Kidney glomerular epithelial cell (primary cell): ENCODE results near the gene CDK14.

Source experiments
- DNase-seq: peaks from one replicate; lab custom pipeline; 2025; lab: John Stamatoyannopoulos, UW

Gene CDK14

DNA sequence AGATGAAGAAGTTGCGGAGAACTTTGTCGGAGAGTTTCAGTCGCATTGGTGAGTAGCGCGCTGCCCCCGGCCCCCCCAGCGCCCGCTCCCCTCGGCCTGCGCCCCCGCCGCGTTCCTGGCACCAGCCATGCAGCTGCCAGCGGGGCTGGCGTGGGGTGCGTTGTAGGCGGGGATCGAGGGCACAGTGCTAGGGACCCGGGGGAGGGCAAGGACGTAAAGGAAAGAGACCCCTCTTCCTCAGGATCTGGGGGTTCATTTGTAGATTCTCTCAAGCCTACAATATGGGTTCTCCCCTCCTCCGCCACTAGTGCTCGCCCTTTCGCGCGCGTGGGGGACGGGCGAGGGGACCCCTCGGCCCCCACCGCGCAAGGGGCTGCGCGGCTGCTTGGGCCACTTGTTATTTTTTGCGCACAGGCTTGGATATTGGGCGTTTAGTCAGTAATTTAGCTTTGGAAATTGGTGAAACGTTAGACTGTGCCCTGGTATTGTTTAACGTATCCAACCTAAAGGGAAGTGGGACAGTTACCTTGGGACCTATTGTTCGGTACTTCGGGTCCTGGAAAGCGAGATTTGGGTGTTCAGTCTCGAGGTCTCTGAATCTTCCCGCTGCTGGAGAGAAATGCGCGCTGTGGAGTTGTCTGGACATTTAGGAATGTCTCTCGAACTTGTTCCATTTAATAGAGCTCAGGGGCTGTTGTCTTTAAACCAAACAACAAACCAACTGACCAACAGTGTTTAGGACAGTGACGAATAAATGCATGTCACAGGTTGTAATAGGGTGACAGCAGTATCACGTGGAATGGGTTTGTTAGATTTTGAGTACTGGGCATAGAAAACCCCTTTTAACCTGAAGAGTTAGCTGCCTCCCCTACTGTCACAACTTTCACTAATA, 796 bp downstream of the CDK14 start:
- DNase-seq = peak; percentile 46

DNA sequence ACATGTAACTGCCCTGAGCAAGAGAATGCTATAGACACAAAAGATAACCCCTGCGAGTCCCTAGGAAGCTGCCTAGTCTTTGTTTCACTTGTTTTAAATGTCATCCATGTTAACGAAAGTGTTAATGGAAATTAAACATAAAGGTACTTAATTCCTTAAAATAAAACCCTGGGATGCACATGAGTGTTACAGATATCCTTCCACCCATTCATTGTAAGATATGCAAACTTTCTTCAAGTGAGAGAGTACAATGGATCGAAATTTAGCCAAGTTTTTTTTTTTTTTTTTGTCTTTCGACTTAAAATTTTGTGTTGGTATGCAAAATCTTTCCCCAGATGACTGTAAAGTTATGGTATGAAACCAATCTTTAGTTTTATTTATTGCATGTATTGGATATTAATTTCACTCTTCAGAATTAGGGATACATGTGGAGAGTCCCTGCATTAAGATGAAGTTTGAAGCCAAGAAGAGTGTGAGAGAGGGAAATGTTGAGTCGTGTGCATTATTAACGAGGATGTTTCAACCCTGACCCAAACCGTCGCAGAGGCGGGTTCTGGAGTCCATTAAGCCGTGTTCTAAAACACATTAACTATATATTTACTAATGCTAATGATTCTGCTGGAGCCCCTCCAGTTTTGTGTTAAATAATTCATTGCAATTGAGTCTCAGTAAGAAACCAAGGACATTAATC, 1.6 kb downstream of the CDK14 start:
- DNase-seq = peak; percentile 18

DNA sequence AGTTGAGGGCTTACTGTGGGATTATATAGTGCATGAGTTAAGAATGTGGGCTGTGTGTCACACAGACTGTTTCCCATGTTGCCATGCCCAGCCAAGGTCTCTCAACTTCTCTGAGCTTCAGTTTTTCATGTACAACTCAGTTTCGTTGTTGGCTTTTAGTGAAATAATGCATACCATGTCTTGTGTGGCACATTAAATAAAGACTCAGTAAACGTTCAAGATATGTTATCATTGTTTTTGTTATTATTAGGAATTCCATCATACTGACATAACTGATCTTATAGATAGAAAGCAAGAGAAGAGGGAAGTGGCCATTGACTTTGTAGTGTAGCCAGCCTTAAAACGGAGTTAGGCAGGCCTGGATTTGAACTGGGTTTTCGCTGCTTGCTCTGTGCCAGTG, 2.9 kb downstream of the CDK14 start:
- no peak for DNase-seq

DNA sequence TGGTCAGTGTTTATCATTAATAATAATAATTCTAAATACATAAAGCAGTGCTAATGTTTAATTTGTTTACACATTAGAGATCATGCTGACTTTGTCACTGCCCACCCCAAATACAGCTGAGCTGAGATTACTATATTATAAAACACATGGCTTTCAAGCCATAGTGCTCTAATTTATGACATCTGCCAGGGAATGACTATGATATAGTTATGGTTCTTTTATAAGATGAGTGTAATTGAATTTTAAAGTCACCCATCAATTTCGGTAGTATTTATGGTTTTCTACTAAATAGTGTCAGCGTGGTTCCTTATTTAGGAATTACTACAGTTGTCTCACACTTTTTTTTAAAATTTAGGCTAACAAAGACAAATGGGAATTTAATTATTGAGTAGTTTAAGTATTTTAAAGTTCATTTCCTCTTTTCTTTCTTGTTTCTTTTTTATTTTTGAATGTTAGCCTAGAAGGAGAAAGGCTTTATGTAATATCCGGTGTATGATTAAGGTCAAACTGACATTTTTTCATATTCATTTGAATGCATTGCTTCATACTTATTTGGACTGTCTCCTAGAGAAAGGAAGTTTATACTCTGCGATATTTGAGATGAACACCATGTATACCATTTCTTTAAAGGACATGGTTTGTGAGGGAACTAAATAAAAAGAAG, 3.9 kb downstream of the CDK14 start:
- DNase-seq = no peak

DNA sequence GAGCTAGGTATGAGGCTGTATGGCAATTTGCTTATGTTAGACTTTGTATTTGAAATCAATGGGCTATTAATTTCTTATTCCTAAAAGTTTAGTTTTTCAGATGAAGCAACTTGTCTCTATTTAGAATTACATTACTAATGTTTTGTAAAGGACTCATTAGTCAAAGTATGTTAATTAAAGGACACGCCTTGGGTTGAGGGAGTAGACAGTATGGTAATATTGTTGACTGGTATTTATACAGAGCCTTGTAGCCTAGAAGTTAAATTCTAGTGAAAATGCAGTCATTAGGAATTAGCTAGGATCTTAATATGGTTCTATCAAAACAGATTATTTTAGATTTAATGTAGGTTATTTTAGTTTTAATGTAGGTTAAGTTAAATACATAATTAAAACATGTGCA, 6.2 kb downstream of the CDK14 start:
- DNase-seq = no peak

DNA sequence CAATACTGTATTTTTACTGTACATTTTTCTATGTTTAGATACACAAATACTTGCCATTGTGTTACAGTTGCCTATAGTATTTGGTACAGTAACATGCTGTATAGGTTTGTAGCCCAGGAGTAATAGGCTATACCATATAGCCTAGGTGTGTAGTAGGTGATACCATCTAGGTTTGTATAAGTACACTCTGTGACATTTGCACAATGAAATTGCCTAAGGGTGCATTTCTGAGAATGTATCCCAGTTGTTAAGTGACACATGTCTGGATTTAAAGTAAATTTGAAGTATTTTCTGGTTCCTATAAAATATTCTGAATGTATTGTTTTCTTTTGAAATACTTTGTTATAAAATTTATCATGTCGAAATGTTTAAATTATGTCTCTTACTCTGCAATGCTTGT, 7.2 kb downstream of the CDK14 start:
- DNase-seq = no peak

DNA sequence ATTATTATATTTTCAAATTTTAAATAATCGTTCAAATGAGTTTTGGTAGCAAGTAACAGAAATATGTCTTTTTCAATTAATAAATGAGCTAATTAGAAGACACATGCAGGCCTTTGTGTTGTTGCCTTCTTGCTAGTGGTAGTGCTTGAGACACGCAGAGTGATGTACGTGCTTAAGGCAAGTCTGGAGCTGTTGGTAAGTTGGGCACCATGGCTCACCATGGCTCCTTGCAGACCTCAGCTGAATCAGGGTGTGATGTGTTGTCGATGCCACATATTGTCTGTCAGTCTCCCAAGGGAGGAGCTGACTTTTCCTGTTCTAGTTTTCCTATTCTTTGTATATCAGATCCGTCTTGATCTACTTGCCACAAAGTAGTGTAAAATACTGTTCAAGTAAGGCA, 8.3 kb downstream of the CDK14 start:
- no peak for DNase-seq

DNA sequence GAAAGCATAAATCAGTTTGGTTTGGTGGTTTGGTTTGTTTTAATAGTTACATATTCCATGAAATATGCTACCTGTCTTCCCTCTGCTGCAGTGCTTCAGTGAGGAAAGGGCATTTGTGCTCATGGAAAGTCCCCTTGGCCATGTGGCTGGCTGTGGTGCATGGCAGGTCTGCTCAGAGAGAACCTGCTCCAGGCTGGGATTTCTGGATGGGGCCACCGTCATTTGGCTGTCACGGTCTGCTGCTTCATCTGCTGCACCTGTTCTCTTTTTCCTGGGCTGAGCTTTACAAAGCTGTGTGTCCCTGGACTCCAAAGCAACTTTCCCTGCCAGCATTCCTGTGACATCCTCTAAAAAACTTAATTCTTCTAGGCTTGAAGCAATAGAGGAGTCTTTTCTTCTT, 8.9 kb downstream of the CDK14 start:
- no peak for DNase-seq

DNA sequence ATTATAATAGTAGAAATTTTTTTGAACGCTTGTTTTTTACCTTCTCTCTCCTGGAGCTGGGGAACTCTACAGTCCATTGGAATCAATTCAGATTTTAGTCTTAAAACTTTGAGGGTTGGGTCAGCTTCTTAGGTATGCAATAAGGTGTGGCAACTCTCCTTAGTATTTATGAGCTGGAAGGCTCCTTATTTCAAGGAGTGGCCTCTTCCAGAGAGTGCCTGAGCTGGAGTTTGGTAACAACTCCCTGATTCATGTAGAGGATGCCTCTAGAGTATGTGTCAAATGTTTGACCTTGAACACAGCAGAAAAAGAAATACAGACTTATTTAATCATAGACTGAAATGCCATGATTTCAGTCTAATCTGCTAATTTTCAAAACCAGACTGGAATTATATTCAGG, 11.1 kb downstream of the CDK14 start:
- DNase-seq = no peak

DNA sequence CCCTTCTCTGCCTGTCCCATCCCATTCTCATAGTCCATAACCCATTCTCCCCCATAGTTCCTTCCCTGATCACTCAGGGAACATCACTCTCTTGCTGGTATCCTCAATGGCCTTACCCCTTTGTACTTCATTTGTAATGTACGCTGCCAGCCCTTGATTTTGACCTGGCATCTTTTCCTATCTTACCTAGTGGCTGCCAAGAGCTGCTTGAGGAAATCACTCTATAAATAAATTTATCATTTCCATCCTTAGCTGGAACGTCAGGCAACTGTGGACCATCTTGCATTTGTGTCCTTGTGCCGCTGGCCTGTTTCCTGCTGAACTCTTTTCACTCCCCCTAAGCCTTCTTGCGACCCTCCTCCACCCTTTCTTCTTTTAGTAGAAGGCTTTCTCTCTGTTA, 14.0 kb downstream of the CDK14 start:
- no peak for DNase-seq

DNA sequence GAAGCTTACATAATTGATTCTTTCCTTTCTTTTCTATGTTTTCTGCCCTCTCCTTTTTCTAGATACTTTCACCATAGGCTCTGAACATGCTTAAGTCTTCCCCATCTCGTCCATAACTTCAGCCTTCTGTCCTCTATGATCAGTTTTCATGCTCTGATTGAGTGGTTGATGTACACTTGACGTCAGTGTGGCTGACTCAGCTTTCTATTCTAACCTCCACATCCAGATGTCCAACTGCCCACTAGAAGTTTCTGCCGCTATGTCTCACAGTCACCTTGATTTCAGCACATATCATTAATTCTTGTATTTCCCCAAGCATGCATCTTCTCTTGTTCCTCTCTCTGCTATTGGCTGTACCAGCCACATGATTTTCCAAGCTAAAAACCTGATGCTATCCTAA, 15.0 kb downstream of the CDK14 start:
- no peak for DNase-seq

DNA sequence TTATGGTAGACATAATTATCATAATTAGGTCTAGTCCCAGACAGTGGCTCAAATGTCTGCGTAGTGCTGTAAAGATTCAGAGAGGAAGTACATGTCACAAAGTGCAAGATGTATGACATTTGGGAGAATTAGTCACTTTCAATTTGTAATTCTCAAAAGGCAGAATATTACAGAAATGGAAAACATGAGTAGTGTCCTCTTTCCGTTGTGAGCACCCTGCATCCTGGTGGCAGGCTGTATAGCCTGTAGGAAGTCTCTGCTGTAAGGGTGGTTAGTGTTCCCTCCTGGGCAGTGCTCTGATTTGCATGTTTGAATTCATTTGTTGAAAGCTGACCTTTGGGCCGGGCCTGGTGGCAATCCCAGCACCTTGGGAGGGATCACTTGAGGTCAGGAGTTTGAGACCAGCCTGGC, 17.0 kb downstream of the CDK14 start:
- no peak for DNase-seq

DNA sequence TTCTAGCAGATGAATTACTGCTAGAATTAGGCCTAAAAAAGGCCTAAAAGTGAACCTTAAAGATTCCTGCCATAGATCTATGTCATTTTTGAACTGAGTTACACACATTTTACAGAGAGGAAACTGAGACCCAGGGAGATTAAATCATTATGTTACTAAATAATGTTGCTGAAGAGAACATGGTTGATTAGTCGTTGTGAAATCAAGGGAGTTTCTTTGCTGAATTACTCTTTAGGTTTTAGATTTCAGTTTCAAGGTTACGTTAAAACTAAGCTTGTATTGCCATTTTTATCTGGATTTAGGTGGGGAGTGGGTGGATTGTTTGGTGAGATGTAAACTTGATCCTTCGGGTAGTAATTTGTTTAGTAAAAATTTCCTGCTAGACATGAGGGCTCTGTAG, 21.3 kb downstream of the CDK14 start:
- no peak for DNase-seq

DNA sequence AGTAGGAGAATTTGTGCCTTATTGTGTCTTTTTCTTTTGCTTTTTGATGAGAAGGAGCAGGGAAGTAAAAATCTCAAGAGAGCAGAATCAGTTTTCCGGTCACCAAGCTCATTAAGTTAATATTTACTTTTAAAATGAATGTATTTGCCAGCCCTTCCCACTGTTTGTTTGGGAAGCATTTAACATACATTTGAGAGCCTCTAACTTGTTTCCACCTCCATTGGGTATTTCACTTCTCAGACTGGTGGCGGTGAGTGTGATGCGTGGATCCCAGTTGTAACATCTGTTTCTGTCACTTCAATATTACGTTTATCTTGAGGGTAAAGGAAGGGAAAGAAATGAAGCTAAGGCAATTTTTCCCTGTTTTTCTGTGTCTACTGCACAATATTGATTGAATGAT, 22.8 kb downstream of the CDK14 start:
- no peak for DNase-seq

DNA sequence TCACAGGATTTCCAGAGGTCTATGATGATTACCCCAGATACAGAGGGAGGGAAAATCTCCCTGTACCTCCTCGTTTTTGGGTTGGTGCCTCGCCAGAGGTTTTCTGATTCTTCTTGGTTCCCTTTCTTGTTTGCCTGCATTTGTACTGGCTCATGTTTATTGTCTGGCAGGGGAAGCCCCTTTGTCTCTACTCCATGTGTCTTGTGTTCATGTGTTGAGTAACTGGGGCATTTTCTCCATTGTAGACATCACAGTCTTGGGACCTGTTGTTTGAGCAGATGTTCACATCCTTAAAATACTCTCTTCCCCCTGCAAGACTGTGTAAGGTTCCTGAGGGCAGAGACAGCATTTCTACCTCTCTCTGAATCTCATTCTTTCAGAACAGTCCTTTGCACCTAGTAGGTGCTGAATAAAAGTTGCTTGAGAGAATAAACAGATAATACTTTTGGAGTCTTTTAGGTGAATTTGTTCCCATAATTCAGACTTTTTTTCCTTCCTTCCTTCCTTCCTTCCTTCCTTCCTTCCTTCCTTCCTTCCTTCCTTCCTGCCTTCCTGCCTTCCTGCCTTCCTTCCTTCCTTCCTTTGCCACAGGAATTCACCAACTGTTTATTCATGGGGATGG, 25.1 kb downstream of the CDK14 start:
- DNase-seq = no peak

DNA sequence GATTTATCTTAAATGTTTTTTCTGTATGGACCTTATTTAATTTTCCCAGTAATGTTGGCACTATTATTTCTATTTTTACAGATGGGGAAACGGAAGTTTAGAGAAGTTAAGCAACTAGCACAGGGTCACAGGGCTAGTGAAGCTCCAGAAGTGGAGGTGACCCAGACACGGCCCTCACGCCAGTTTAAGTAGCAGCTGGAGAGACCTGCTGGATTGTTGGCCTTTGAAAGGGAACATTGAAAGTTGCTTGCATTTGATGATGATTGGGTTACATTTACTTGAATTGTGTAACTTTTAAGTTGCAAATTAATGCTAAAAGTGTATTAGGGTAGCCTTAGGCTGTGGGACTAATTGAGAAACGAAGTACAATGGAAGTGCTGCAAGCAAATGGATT, 25.6 kb downstream of the CDK14 start:
- DNase-seq = no peak

DNA sequence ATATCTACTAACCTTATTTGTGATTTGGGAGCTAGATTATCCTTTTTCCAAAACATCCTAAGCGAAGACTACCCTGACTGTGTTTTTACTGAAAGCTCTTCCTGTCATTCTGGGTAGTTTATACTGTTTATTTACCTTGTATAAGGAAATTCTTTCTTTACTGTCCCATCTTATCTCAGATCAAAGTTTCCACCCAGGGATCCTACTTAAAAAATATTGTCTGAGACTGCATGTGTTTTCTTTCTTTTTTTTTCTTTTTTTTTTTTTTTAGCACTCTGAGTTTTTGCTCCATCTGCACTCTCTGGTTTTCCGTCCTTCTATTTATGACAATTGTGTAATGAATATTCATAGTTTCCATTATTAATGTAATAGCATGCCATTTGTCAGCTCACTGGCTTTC, 26.5 kb downstream of the CDK14 start:
- no peak for DNase-seq

DNA sequence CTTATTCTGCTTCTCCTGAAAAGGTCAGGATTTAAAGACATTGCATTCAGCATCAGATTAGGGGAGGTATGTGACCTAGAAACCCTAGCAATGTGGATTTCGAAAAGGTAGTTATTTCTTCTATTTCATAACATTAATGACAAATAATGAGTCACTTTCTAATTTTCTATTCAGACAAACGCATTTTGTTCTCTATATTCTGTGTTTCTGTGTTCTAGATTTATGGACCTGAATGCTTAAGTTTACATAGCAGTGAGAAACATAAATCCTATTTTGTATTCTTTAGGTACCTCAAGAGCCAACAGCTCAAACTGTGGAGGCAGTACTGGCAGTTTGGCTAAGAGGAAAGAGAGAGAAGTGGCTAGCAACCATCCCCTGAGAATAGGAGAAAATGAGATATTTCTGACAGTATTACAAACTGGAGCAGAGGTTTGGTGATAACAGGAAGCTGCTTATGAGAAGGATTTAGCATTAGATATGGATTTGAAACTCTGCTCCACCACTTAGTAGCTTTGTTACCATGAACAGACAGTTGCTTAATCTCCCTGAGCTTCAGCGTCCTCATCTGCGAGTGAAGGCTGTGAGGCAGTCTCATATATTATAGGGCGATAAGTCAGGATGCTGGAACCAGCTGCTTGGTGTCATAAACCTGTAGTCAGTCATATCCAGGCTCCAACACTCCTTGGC, 28.2 kb downstream of the CDK14 start:
- no peak for DNase-seq

DNA sequence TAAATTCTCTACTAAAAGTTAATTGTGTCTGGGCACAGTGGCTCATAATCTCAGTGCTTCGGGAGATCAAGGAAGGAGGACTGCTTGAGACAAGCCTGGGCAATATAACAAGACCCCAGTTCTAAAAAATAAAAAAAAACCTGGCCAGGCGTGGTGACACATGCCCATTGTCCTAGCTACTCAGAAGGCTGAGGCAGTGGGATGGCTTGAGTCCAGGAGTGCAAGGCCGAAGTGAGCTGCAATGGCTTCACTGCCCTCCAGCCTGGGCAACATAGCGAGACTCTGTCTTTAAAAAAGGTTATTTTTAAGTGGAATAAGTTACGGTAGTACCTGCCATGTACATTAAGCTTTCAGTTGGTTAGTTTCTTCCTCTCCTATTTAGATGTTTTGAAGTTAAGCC, 28.9 kb downstream of the CDK14 start:
- DNase-seq = no peak

DNA sequence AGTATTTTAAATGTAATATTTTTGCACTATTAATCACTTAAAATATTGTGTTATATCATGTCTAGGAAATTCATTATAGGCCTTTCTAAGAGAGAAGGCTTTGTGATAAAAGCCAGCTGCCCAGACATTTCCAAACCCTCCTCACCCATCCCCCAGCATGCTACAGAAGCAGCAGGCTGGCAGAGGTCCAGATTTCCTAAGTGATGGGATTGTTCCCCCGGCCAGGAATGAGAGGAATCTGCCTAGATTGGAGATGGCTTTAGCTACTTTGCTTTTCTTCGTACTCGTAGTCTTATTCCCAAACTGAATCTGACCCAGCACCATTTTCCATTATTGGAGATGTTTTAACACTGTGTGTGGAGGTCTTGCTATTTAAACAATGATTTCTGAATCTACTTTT, 29.4 kb downstream of the CDK14 start:
- DNase-seq = peak; percentile 63

DNA sequence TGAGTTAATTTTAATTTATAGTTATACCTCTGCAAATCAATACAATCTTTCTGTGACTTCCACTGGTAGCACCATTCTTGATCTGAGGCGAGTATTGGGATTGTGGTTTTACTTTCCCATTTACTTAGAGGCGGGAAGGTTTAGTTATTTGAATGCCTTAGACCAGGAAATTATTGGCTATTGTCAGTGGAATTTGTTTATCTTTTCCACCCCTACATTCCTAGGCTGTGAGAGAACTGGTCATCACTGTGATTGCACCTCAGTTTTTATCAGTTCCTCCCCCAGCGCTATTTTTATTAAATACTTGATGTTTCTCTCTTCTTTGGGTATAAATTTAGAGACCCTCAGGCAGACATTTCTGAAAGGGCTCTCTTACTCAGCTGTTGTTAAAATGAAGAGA, 29.9 kb downstream of the CDK14 start:
- peak; percentile 77 for DNase-seq

DNA sequence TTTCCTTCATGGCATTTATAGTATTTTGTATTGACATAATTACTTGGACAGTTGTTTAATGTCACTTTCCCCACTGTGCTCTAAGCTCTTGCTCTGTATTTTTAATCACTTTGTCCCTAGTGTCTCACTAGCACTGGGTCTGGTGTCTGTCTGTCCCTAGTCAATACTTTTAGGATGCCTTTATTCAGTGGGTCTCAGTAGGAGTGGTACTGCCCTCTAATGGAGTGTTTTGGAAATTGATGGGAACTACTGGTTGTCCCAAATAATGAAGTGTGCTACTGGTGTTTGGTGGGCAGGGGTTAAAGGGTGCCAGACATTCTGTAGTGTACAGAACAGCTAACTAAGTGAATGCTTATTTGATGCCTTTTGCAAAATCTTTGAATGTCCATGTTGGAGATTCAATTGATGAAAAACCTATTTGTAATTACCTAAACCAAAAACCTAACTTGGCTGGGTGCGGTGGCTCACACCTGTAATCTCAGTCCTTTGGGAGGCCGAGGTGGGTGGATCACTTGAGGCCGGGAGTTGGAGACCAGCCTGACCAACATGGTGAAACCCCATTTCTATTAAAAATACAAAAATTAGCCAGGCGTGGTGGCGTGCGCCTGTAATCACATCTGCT, 33.3 kb downstream of the CDK14 start:
- DNase-seq = peak; percentile 40
